Measurements from ENCODE around the gene RNF207.

Gene RNF207

GRCh38 chr1:6163191-6163972 lies 42.5 kb upstream of the RNF207 start:
- no peak for TF ChIP-seq CTCF (conservative IDR thresholded peaks at IDR 0.05; ENCODE audit: low read length)
- no peak for DNase-seq (ENCODE audit: low read depth)
- no peak overlapping the region for H3K4me3 ChIP-seq (ENCODE audit: low read length)

GRCh38 chr1:6163973-6164617 lies 41.8 kb upstream of the RNF207 start:
- H3K4me3 ChIP-seq (ENCODE audit: low read length): no peak overlapping the region
- DNase-seq (ENCODE audit: low read depth): no peak
- TF ChIP-seq CTCF (conservative IDR thresholded peaks at IDR 0.05; ENCODE audit: low read length): no peak

GRCh38 chr1:6165027-6165426 lies 40.9 kb upstream of the RNF207 start:
- no peak for DNase-seq (ENCODE audit: low read depth)
- no peak for TF ChIP-seq CTCF (conservative IDR thresholded peaks at IDR 0.05; ENCODE audit: low read length)
- no peak overlapping the region for H3K4me3 ChIP-seq (ENCODE audit: low read length)

GRCh38 chr1:6165441-6165985 lies 40.4 kb upstream of the RNF207 start:
- no peak overlapping the region for H3K4me3 ChIP-seq (ENCODE audit: low read length)
- no peak for TF ChIP-seq CTCF (conservative IDR thresholded peaks at IDR 0.05; ENCODE audit: low read length)

GRCh38 chr1:6166221-6166620 lies 39.7 kb upstream of the RNF207 start:
- H3K4me3 ChIP-seq (ENCODE audit: low read length): no peak overlapping the region
- no peak for TF ChIP-seq CTCF (conservative IDR thresholded peaks at IDR 0.05; ENCODE audit: low read length)
- DNase-seq (ENCODE audit: low read depth): no peak

More at GRCh38 chr1:6165441-6165985, 40.4 kb upstream of the RNF207 start:
- no peak for DNase-seq (ENCODE audit: low read depth)

- no peak overlapping the region for H3K4me3 ChIP-seq (ENCODE audit: low read length)
- TF ChIP-seq CTCF (conservative IDR thresholded peaks at IDR 0.05; ENCODE audit: low read length): no peak
- no peak for DNase-seq (ENCODE audit: low read depth)
These were observed 39.1 kb upstream of the RNF207 start for GRCh38 chr1:6166655-6167390.

Measured in AG10803 (cell line).